Body of pancreas (tissue), 4 donors: Measurements from ENCODE around the gene GP9. TPM values are rescaled to one million over a fixed set of nuclear protein-coding genes. Genes with fewer than 3 reads are reported as not detected.

Experiments
- ATAC-seq: fragments of 150-250 bp; one replicate; pipeline ENCODE4 v1.9.1; 2016
- DNase-seq, 4 donors: peaks; one replicate each; pipeline ENCODE4 v3.0.0-alpha.2; 2019
- H3K27ac ChIP-seq, 4 donors: fragments of 200-600 bp; sonication (generic); 1 replicate in 3 of 4; 2 replicates in 1 of 4; pipeline versions ENCODE4 v1.5.1 to v1.6.1; 2016 to 2019; ENCODE audit warnings: mild to moderate bottlenecking in 1 of 4, mixed read lengths in 1 of 4, moderate library complexity in 1 of 4
- H3K27me3 ChIP-seq, 2 donors: fragments of 200-600 bp; sonication (generic); one replicate each; pipeline ENCODE4 v1.6.0; 2016; ENCODE audit warnings: mild to moderate bottlenecking in 1 of 2
- H3K36me3 ChIP-seq, 2 donors: fragments of 200-600 bp; sonication (generic); replicated peaks in 1 of 2; 2 replicates each; pipeline ENCODE4 v1.5.1; 2016; ENCODE audit warnings: low read depth in 2 of 2; ENCODE audit not compliant: insufficient read depth in 1 of 2
- H3K4me1 ChIP-seq: fragments of 200-600 bp; sonication (generic); one replicate; pipeline ENCODE4 v1.6.0; 2016
- H3K4me3 ChIP-seq, 2 donors: fragments of 200-600 bp; sonication (generic); 1 replicate in 1 of 2; 2 replicates in 1 of 2; pipeline ENCODE4 v1.5.1; 2016 to 2019
- H3K9me3 ChIP-seq, 3 donors: fragments of 200-600 bp; sonication (generic); 1 replicate in 2 of 3; 2 replicates in 1 of 3; pipeline ENCODE4 v1.5.1; 2016
- CTCF ChIP-seq, 7 experiments: fragments of 450-650 bp in 4 of 7; fragments of 200-600 bp in 3 of 7; sonication (generic) in 3 of 7; IDR thresholded peaks; one replicate each; pipeline ENCODE4 v1.5.1; 2016 to 2019; ENCODE audit warnings: antibody characterized with exemption in 7 of 7
- POLR2A ChIP-seq, 3 donors: fragments of 450-650 bp; IDR thresholded peaks; one replicate each; pipeline ENCODE4 v1.6.1; 2016; ENCODE audit warnings: antibody characterized with exemption in 3 of 3, mild to moderate bottlenecking in 2 of 3
- WGBS, 2 donors: methylation state at CpG; one replicate each; pipeline ENCODE4 v1.1.5; 2017; 5-methylcytosine and 5-hydroxymethylcytosine counted together
- intact Hi-C: fragments of 100-400 bp; cut with DNase I; formaldehyde crosslinking; loops from one replicate; pipeline ENCODE4 v1.15.1; 2023
- total RNA-seq, 2 donors: library from RNA; depleted of rRNA; stranded (reverse); fragments of >200 nt; gene quantifications; one replicate each; pipeline ENCODE4 v1.1.0, GENCODE V29; 2016

Gene GP9
- total RNA-seq, 2 donors from 2014 or later, result not detected

GRCh38 chr3:129018271-129018670, 42.3 kb upstream of the GP9 start:
- Histone ChIP-seq H3K9me3 (no peaks in the 10 kb centered on the region), H3K4me3 (no peak overlapping the region), H3K36me3 (no peaks in the 10 kb centered on the region), H3K27me3 (no peaks in the 10 kb centered on the region), H3K4me1 (no peaks in the 10 kb centered on the region), H3K27ac (no peak overlapping the region)
- DNase-seq, result no peak
- ATAC-seq, result no peak
- TF ChIP-seq POLR2A (IDR thresholded peaks at IDR 0.05) (no peak), CTCF (IDR thresholded peaks at IDR 0.05) (no peak)
- WGBS, 2 donors, result 66 to 80% methylated on average over 2 of the region's 2 CpGs
- intact Hi-C loops, result no loop called here

GRCh38 chr3:129018751-129019150, 41.8 kb upstream of the GP9 start:
- H3K27ac ChIP-seq, result no peak overlapping the region
- intact Hi-C loops, result no loop called here
- 80 to 83% methylated on average over 9 of the region's 9 CpGs for WGBS, 2 donors
- H3K36me3 ChIP-seq, result no peaks in the 10 kb centered on the region
- TF ChIP-seq CTCF (IDR thresholded peaks at IDR 0.05) (no peak), POLR2A (IDR thresholded peaks at IDR 0.05) (no peak)
- H3K9me3 ChIP-seq, result no peaks in the 10 kb centered on the region
- no peak for ATAC-seq
- H3K27me3 ChIP-seq, result no peaks in the 10 kb centered on the region
- no peak for DNase-seq
- no peak overlapping the region for H3K4me3 ChIP-seq
- H3K4me1 ChIP-seq, result no peaks in the 10 kb centered on the region

- DNase-seq (no peak), ATAC-seq (no peak)
- H3K27me3 ChIP-seq, result no peaks in the 10 kb centered on the region
- no peaks in the 10 kb centered on the region for H3K4me1 ChIP-seq
- no peak for TF ChIP-seq POLR2A (IDR thresholded peaks at IDR 0.05)
- no peak for TF ChIP-seq CTCF (IDR thresholded peaks at IDR 0.05)
- intact Hi-C loops, result no loop called here
- H3K36me3 ChIP-seq, result no peaks in the 10 kb centered on the region
- 85 to 87% methylated on average over 3 of the region's 3 CpGs for WGBS, 2 donors
- H3K27ac ChIP-seq, result no peak overlapping the region
- no peaks in the 10 kb centered on the region for H3K9me3 ChIP-seq
- H3K4me3 ChIP-seq, result no peak overlapping the region
Measured at GRCh38 chr3:129019266-129019665, 41.3 kb upstream of the GP9 start.

GRCh38 chr3:129020691-129021090, 39.9 kb upstream of the GP9 start:
- 64 to 69% methylated on average over 3 to 5 of the region's 5 CpGs for WGBS, 2 donors
- DNase-seq, result no peak
- Histone ChIP-seq H3K4me3 (no peak overlapping the region), H3K36me3 (no peaks in the 10 kb centered on the region), H3K4me1 (no peaks in the 10 kb centered on the region), H3K27me3 (no peaks in the 10 kb centered on the region), H3K27ac (no peak overlapping the region), H3K9me3 (no peaks in the 10 kb centered on the region)
- TF ChIP-seq POLR2A (IDR thresholded peaks at IDR 0.05) (no peak), CTCF (IDR thresholded peaks at IDR 0.05) (no peak)
- intact Hi-C loops, result no loop called here
- no peak for ATAC-seq

- Histone ChIP-seq H3K27ac (no peak overlapping the region), H3K27me3 (no peaks in the 10 kb centered on the region), H3K4me3 (no peak overlapping the region), H3K4me1 (no peaks in the 10 kb centered on the region), H3K36me3 (no peaks in the 10 kb centered on the region), H3K9me3 (no peaks in the 10 kb centered on the region)
- intact Hi-C loops, result no loop called here
- WGBS, 2 donors, result 71 to 81% methylated on average over 6 of the region's 6 CpGs
- ATAC-seq (no peak), DNase-seq (no peak)
- TF ChIP-seq CTCF (IDR thresholded peaks at IDR 0.05) (no peak), POLR2A (IDR thresholded peaks at IDR 0.05) (no peak)
Measured at GRCh38 chr3:129021140-129021551, 39.4 kb upstream of the GP9 start.
